Measurements from ENCODE around the gene ARHGEF4.
A peak's percentile ranks its signal among the peaks of the same experiment; 100 is the strongest.

ARHGEF4 gene

GRCh38 chr2:130915149-130915548 is 78.4 kb downstream of the ARHGEF4 start:
- no peak overlapping the region for H3K4me3 ChIP-seq (ENCODE audit: low read depth, low read length)
- no peak overlapping the region for H2AK5ac ChIP-seq (ENCODE audit: low read length)
- no peak overlapping the region for H4K8ac ChIP-seq (ENCODE audit: low read depth, low read length)

GRCh38 chr2:130915595-130916437 is 79.1 kb downstream of the ARHGEF4 start:
- Histone ChIP-seq H3K9ac (ENCODE audit: low read length) (no peak overlapping the region), H4K91ac (ENCODE audit: low read depth, low read length) (peak overlapping the region; percentile 50), H3K23ac (ENCODE audit: low read length) (no peak overlapping the region), H2AK5ac (ENCODE audit: low read length) (no peak overlapping the region), H3K18ac (ENCODE audit: low read length) (no peak overlapping the region), H3K4me3 (ENCODE audit: low read depth, low read length) (no peak overlapping the region), H2BK120ac (ENCODE audit: insufficient read depth, low read length, poor library complexity) (peak overlapping the region; percentile 63), H3K27ac (ENCODE audit: low read depth, low read length) (peak overlapping the region; percentile 36), H2AFZ (ENCODE audit: insufficient read depth, low read length, poor library complexity) (no peak overlapping the region), H3K79me1 (ENCODE audit: low read length) (peaks cover 9% of the 10 kb centered on the region), H3K4me2 (ENCODE audit: low read length) (no peak overlapping the region), H3K4me1 (ENCODE audit: control insufficient read depth in 1 of 2, insufficient read depth in 2 of 2, low read length in 2 of 2) (peaks cover 17 to 18% of the 10 kb centered on the region in 2 experiments), H3K79me2 (ENCODE audit: control insufficient read depth, insufficient read depth, low read length, poor library complexity) (no peaks in the 10 kb centered on the region), H2BK12ac (ENCODE audit: low read length) (no peak overlapping the region), H3K14ac (ENCODE audit: low read length) (peak overlapping the region; percentile 50), H2BK5ac (ENCODE audit: low read depth, low read length, poor library complexity) (peak overlapping the region; percentile 76), H4K12ac (ENCODE audit: low read depth, low read length) (no peak overlapping the region), H4K8ac (ENCODE audit: low read depth, low read length) (no peak overlapping the region), H3K4ac (ENCODE audit: low read depth, low read length) (no peak overlapping the region), H3K27me3 (ENCODE audit: insufficient read depth, low read length) (no peaks in the 10 kb centered on the region), H3K36me3 (ENCODE audit: control insufficient read depth in 1 of 2, insufficient read depth in 2 of 2, low read length in 2 of 2) (no peaks in the 10 kb centered on the region), H3K9me3 (ENCODE audit: insufficient read depth, low read depth, low read length) (no peaks in the 10 kb centered on the region)
- no CpG with 5 or more reads among the region's 50 CpGs for WGBS (ENCODE audit: extremely low coverage, insufficient coverage, insufficient read length)
- no peak for DNase-seq

More at GRCh38 chr2:130915149-130915548, 78.4 kb downstream of the ARHGEF4 start:
- DNase-seq = peak in 1 of 2 donors; percentile 6
- Histone ChIP-seq H3K4me1 (ENCODE audit: control insufficient read depth in 1 of 2, insufficient read depth in 2 of 2, low read length in 2 of 2) (peaks cover 17 to 18% of the 10 kb centered on the region in 2 experiments), H2BK5ac (ENCODE audit: low read depth, low read length, poor library complexity) (peak overlapping the region; percentile 10), H2AFZ (ENCODE audit: insufficient read depth, low read length, poor library complexity) (no peak overlapping the region), H3K79me1 (ENCODE audit: low read length) (peaks cover 9% of the 10 kb centered on the region), H3K9ac (ENCODE audit: low read length) (no peak overlapping the region), H3K4ac (ENCODE audit: low read depth, low read length) (no peak overlapping the region), H4K12ac (ENCODE audit: low read depth, low read length) (no peak overlapping the region), H2BK12ac (ENCODE audit: low read length) (no peak overlapping the region), H3K27ac (ENCODE audit: low read depth, low read length) (peak overlapping the region; percentile 36), H3K36me3 (ENCODE audit: control insufficient read depth in 1 of 2, insufficient read depth in 2 of 2, low read length in 2 of 2) (no peaks in the 10 kb centered on the region), H3K23ac (ENCODE audit: low read length) (no peak overlapping the region), H3K4me2 (ENCODE audit: low read length) (no peak overlapping the region), H3K9me3 (ENCODE audit: insufficient read depth, low read depth, low read length) (no peaks in the 10 kb centered on the region), H2BK120ac (ENCODE audit: insufficient read depth, low read length, poor library complexity) (peak overlapping the region; percentile 4), H3K14ac (ENCODE audit: low read length) (no peak overlapping the region), H3K27me3 (ENCODE audit: insufficient read depth, low read length) (no peaks in the 10 kb centered on the region), H4K91ac (ENCODE audit: low read depth, low read length) (peak overlapping the region; percentile 50), H3K18ac (ENCODE audit: low read length) (no peak overlapping the region), H3K79me2 (ENCODE audit: control insufficient read depth, insufficient read depth, low read length, poor library complexity) (no peaks in the 10 kb centered on the region)
- WGBS (ENCODE audit: extremely low coverage, insufficient coverage, insufficient read length) = no CpG with 5 or more reads among the region's 5 CpGs

- Histone ChIP-seq H3K79me2 (ENCODE audit: control insufficient read depth, insufficient read depth, low read length, poor library complexity) (no peaks in the 10 kb centered on the region), H3K27ac (ENCODE audit: low read depth, low read length) (no peak overlapping the region), H3K9ac (ENCODE audit: low read length) (no peak overlapping the region), H3K23ac (ENCODE audit: low read length) (no peak overlapping the region), H2AFZ (ENCODE audit: insufficient read depth, low read length, poor library complexity) (no peak overlapping the region), H3K14ac (ENCODE audit: low read length) (peak overlapping the region; percentile 50), H4K12ac (ENCODE audit: low read depth, low read length) (no peak overlapping the region), H2BK5ac (ENCODE audit: low read depth, low read length, poor library complexity) (peak overlapping the region; percentile 76), H3K27me3 (ENCODE audit: insufficient read depth, low read length) (no peaks in the 10 kb centered on the region), H3K36me3 (ENCODE audit: control insufficient read depth in 1 of 2, insufficient read depth in 2 of 2, low read length in 2 of 2) (no peaks in the 10 kb centered on the region), H3K4me1 (ENCODE audit: control insufficient read depth in 1 of 2, insufficient read depth in 2 of 2, low read length in 2 of 2) (peaks cover 13 to 15% of the 10 kb centered on the region in 2 experiments), H3K4me3 (ENCODE audit: low read depth, low read length) (no peak overlapping the region), H2AK5ac (ENCODE audit: low read length) (no peak overlapping the region), H4K8ac (ENCODE audit: low read depth, low read length) (no peak overlapping the region), H2BK120ac (ENCODE audit: insufficient read depth, low read length, poor library complexity) (peak overlapping the region; percentile 63), H3K79me1 (ENCODE audit: low read length) (peaks cover 9% of the 10 kb centered on the region), H3K4me2 (ENCODE audit: low read length) (no peak overlapping the region), H3K9me3 (ENCODE audit: insufficient read depth, low read depth, low read length) (no peaks in the 10 kb centered on the region), H3K18ac (ENCODE audit: low read length) (no peak overlapping the region), H3K4ac (ENCODE audit: low read depth, low read length) (no peak overlapping the region), H2BK12ac (ENCODE audit: low read length) (no peak overlapping the region), H4K91ac (ENCODE audit: low read depth, low read length) (peak overlapping the region; percentile 50)
- WGBS (ENCODE audit: extremely low coverage, insufficient coverage, insufficient read length) = no CpG with 5 or more reads among the region's 19 CpGs
- DNase-seq = no peak
Measured at GRCh38 chr2:130916438-130916705, 79.7 kb downstream of the ARHGEF4 start.

GRCh38 chr2:130917006-130917688 is 80.4 kb downstream of the ARHGEF4 start:
- H3K4me2 ChIP-seq (ENCODE audit: low read length) = no peak overlapping the region
- no CpG with 5 or more reads among the region's 24 CpGs for WGBS (ENCODE audit: extremely low coverage, insufficient coverage, insufficient read length)
- no peak overlapping the region for H2AK5ac ChIP-seq (ENCODE audit: low read length)
- H3K79me2 ChIP-seq (ENCODE audit: control insufficient read depth, insufficient read depth, low read length, poor library complexity) = no peaks in the 10 kb centered on the region
- no peak for DNase-seq
- H2BK120ac ChIP-seq (ENCODE audit: insufficient read depth, low read length, poor library complexity) = peak overlapping the region; percentile 47
- no peak overlapping the region for H3K27ac ChIP-seq (ENCODE audit: low read depth, low read length)
- H3K9ac ChIP-seq (ENCODE audit: low read length) = no peak overlapping the region
- no peak overlapping the region for H4K12ac ChIP-seq (ENCODE audit: low read depth, low read length)
- no peak overlapping the region for H2BK5ac ChIP-seq (ENCODE audit: low read depth, low read length, poor library complexity)
- H3K27me3 ChIP-seq (ENCODE audit: insufficient read depth, low read length) = no peaks in the 10 kb centered on the region
- no peak overlapping the region for H3K14ac ChIP-seq (ENCODE audit: low read length)
- H3K79me1 ChIP-seq (ENCODE audit: low read length) = peaks cover 7% of the 10 kb centered on the region
- H2AFZ ChIP-seq (ENCODE audit: insufficient read depth, low read length, poor library complexity) = no peak overlapping the region
- peak overlapping the region; percentile 39 for H4K91ac ChIP-seq (ENCODE audit: low read depth, low read length)
- no peaks in the 10 kb centered on the region for H3K36me3 ChIP-seq (ENCODE audit: control insufficient read depth in 1 of 2, insufficient read depth in 2 of 2, low read length in 2 of 2)
- H3K4me3 ChIP-seq (ENCODE audit: low read depth, low read length) = no peak overlapping the region
- no peak overlapping the region for H2BK12ac ChIP-seq (ENCODE audit: low read length)
- no peak overlapping the region for H4K8ac ChIP-seq (ENCODE audit: low read depth, low read length)
- H3K23ac ChIP-seq (ENCODE audit: low read length) = no peak overlapping the region
- H3K9me3 ChIP-seq (ENCODE audit: insufficient read depth, low read depth, low read length) = no peaks in the 10 kb centered on the region
- peaks cover 8 to 9% of the 10 kb centered on the region in 2 experiments for H3K4me1 ChIP-seq (ENCODE audit: control insufficient read depth in 1 of 2, insufficient read depth in 2 of 2, low read length in 2 of 2)
- H3K18ac ChIP-seq (ENCODE audit: low read length) = no peak overlapping the region
- H3K4ac ChIP-seq (ENCODE audit: low read depth, low read length) = no peak overlapping the region
